Effector memory CD4-positive, alpha-beta T cell (primary cell): ENCODE data around the gene GALNT18.

Experiments
- DNase-seq, 3 donors: peaks; one replicate each; pipeline ENCODE4 v3.0.0-alpha.2; 2020
- H3K27ac ChIP-seq: 2 replicates; pipeline ENCODE4 v1.7.0; 2013; ENCODE audit warnings: mild to moderate bottlenecking, low read length, moderate library complexity; ENCODE audit not compliant: insufficient read depth, poor library complexity, severe bottlenecking
- H3K27me3 ChIP-seq: replicated peaks from 2 replicates; pipeline ENCODE4 v1.7.0; 2013; ENCODE audit warnings: mild to moderate bottlenecking, low read length; ENCODE audit not compliant: insufficient read depth, control insufficient read depth, poor library complexity, severe bottlenecking
- H3K36me3 ChIP-seq: 2 replicates; pipeline ENCODE4 v1.7.0; 2013; ENCODE audit warnings: mild to moderate bottlenecking, low read length, moderate library complexity; ENCODE audit not compliant: control insufficient read depth, insufficient read depth
- H3K4me1 ChIP-seq: 2 replicates; pipeline ENCODE4 v1.7.0; 2013; ENCODE audit warnings: low read length, mild to moderate bottlenecking; ENCODE audit not compliant: control insufficient read depth, insufficient read depth, poor library complexity, severe bottlenecking
- H3K4me3 ChIP-seq: 2 replicates; pipeline ENCODE4 v1.7.0; 2013; ENCODE audit warnings: low read length, low read depth, mild to moderate bottlenecking; ENCODE audit not compliant: insufficient read depth, poor library complexity, severe bottlenecking
- H3K9me3 ChIP-seq: 2 replicates; pipeline ENCODE4 v1.7.0; 2013; ENCODE audit warnings: mild to moderate bottlenecking, low read length, moderate library complexity; ENCODE audit not compliant: control insufficient read depth

Gene GALNT18

DNA sequence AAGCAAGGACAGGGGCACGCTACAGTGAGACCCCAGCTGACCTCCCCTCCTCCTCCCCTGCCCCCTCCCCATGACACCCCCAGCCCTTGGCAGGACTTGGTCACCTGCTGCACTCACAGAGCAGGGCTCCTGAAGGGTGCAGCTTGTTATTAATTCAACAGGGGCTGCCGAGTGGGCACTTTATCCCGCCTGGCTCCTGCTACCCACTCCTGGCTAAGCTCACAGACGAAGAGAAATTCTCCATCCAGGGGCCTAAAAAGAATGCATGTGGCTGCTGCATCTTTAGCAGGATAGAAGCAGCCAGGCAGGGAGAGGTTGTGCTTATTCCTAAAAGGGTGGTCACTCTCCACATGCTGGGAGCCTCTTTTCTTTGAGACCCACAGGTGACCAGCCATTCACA lies 40.3 kb downstream of the GALNT18 start:
- no peak for DNase-seq
- no peaks in the 10 kb centered on the region for H3K36me3 ChIP-seq

DNA sequence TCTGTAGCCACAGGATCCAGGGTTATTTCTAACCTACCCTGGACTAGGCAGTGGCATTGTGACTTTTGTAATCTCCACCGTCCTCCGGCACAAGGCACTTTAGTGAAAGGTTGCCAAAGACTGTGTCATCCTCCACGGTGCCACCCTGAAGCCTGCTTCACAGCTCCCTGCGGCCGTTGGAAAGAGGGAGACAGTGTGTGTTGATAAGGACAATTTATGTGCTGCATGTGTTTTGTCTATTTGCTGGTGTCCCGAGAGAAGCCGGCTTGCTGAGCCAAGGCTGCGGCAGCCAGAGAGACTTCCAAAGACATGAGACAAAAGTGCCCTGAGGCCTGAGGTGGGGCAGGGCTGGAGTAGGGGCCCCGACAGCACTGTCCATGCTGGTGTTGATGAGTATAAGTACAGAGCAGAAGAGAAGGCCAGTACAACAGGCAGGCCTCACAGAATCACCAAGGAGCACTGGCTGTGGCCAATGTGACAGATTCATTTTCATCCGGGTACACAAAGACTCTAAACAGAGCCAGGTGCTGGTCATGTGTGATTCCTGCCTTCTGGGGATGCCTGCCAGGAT lies 40.9 kb downstream of the GALNT18 start:
- Histone ChIP-seq H3K4me1 (no peaks in the 10 kb centered on the region), H3K4me3 (no peak overlapping the region), H3K9me3 (no peaks in the 10 kb centered on the region), H3K27ac (no peak overlapping the region), H3K27me3 (no peaks in the 10 kb centered on the region), H3K36me3 (no peaks in the 10 kb centered on the region)
- DNase-seq, result no peak

More for the DNA sequence above, 40.3 kb downstream of the GALNT18 start:
- H3K27ac ChIP-seq, result no peak overlapping the region
- H3K27me3 ChIP-seq, result no peaks in the 10 kb centered on the region
- H3K4me3 ChIP-seq, result no peak overlapping the region
- H3K4me1 ChIP-seq, result no peaks in the 10 kb centered on the region
- no peaks in the 10 kb centered on the region for H3K9me3 ChIP-seq

DNA sequence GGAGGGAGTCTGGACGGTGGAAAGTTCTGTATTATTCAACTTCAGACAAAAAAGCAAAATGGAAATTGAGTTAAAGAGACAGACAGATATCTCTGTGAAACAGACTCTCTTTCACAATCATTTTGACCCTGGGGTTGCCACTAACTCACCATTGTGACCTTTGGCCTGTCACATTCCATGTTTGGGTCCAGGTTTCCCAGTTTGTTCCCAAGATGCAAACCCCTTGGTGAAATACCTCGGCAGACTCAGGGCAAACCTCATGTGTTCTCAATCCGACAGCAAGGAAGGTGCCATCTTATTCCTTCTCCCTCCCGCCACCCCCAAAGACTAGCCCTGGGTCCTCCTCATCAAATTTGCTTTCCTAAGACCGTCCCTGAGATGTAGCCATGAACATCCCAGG lies 41.8 kb downstream of the GALNT18 start:
- Histone ChIP-seq H3K4me3 (no peak overlapping the region), H3K27ac (no peak overlapping the region), H3K4me1 (no peaks in the 10 kb centered on the region), H3K36me3 (no peaks in the 10 kb centered on the region), H3K27me3 (no peaks in the 10 kb centered on the region), H3K9me3 (no peaks in the 10 kb centered on the region)
- no peak for DNase-seq

DNA sequence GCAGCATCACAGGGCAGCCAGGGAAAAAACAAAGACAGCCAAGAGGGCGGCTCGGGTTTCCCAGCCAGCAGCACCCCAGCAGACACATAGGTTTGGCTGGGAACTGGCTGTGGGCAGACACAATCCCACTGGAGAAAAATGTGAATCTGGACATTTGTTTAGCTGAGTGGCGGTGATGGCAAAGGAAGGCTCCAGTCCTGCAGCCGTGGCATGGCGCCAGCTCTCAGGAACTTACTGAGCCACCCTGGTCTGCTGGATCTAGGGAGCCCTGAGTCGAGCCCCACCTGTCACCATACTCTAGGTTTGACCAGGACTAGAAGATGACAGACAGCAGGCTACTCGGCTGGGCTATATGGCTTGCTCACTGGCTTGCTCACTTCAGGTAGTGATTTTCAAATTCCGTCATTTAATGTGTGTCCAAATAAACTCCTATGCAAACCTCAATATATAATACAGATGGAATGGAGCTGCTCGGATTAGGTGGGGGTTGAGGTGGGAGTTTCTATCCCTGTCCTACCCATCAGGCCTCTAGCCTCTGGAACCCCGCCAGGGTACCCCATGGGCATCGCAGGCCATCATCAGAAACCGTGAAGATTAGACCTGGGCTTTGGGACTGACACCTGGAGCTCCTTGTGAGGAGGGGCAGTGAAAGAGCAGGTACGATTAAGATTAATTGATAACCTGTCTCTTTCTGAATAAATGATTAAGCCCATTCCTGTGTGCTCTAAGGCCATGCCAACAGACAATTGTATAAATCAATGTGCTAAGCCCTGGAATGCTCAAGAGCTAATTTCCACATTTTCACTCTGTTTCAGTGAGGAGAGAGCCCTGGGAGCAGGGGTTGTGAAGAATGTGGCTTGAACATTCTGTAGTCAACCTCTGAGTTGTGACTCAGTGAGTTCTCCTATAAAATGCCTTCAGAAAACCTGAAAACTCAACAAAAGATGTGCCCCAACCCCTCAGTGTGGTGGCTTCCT lies 42.5 kb downstream of the GALNT18 start:
- no peak for DNase-seq
- no peak overlapping the region for H3K4me3 ChIP-seq
- no peak overlapping the region for H3K27ac ChIP-seq
- no peaks in the 10 kb centered on the region for H3K9me3 ChIP-seq
- H3K4me1 ChIP-seq, result no peaks in the 10 kb centered on the region
- no peaks in the 10 kb centered on the region for H3K36me3 ChIP-seq
- H3K27me3 ChIP-seq, result no peaks in the 10 kb centered on the region

DNA sequence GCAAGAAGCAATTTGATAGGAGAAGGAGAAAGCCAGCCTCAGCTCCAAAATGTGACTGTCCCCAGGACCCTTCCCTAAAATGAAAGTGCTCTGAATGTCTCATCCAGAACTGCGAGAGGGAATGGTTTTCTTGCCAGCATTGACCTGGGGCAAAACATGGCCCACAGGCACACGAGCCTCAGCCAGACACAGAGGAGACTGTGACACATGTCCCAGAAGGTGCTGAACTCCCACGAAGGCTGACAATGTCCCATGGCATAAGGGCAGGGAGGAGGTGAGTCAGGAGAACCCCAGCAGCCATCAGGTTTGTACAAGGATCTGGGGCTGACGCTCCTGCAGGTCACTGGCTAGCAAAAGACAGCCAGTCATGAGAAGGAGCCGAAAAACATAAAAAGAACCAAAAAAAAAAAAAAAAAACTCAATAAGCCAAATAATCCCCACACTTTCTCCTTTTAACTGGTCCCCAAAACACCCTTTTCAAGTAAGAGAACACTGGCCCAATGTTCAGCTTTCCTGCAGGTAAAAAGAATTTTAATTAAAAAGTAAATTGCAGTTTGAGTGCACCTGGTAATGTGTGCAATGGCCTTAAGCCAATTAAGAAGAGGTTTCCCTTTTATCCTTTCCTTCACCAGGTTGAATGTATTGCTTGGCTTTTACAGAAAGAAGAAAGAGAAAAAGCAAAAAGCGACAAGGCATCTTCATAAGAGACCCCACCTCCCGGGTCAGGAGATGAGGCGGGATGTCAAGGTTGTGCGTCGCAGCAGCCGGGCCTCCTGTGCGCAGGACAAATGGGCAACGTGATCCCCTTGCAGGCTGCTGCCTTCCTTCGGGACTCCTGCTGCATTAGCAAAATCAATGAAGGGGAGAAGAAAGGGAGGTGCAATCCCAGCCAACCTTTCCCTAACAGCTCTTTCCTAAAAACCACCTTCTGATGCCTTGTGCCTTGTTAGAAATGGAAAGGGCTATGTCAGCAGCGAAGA lies 43.6 kb downstream of the GALNT18 start:
- H3K36me3 ChIP-seq, result no peaks in the 10 kb centered on the region
- no peaks in the 10 kb centered on the region for H3K9me3 ChIP-seq
- H3K4me3 ChIP-seq, result no peak overlapping the region
- H3K27ac ChIP-seq, result no peak overlapping the region
- H3K4me1 ChIP-seq, result no peaks in the 10 kb centered on the region
- no peak for DNase-seq
- no peaks in the 10 kb centered on the region for H3K27me3 ChIP-seq

DNA sequence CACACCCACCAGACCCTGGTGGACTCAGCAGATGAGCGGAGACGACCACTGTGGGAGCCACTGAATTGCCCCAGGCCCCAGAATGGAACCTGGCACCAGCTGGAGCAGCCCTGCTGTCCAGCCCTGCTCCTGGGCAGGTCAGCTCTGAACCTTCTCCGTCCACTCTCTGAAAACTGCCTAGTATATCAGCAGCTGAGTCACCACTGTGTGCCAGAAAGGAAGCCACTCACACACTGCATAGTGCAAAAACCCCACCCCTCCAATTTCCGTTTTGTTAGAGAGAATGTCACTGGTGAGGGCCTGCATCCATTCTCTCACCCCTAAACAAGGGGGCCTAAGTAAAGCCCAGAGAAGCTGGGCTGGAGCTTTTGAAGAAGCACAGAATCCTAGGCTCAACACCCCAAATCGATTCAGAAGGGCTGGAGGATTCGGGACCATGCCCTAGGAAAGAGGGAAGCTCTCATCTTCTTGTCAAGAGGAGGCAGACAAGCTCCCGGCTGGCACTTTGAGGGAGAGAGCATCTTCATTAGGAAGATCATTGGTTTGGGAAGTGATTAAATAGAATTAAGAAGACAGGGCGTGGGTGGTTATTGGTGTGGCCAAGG lies 44.5 kb downstream of the GALNT18 start:
- no peaks in the 10 kb centered on the region for H3K36me3 ChIP-seq
- no peaks in the 10 kb centered on the region for H3K9me3 ChIP-seq
- no peak overlapping the region for H3K27ac ChIP-seq
- no peaks in the 10 kb centered on the region for H3K27me3 ChIP-seq
- no peak overlapping the region for H3K4me3 ChIP-seq
- no peak for DNase-seq
- no peaks in the 10 kb centered on the region for H3K4me1 ChIP-seq

DNA sequence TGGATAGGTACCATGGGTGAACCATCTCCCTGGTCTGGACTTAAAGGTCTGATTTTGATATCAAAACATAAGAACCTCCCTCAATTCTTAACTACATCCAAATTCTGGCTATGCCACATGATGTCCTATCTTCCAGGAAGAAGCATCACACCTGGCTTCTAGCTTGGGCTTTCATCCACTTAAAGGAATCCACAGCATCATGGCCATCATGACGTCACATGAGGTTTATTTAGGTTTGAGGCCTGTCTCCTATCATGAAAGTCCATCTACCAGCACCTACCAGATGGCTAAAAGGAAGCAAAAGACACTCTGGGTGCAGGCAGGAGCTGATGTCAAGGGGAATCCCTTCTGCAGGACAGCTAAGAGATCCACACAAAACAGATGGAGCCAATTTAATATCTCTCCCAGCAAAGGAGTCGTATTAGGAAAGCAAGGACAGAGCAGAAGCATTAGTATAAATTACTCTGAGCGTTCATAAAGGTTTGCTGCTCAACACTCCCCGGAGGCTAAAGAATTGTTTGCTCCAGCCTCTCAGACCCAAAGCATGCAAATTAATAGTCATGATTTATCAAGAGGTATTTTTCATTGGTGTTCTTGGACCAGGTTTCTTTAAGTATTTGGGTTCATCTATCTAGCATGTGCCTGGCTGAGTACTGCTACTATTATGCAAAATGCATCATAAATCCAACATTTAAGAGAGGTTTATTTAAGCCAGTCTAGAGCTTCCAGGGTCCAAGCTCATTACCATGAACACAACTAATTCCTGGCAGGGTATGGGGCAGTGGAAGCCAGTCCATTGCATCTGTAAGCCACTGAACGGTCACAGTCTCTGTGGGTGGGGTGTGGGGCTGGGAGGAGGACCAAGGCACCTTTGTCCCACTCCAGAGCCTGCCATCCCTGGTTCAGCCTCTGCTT lies 47.2 kb downstream of the GALNT18 start:
- Histone ChIP-seq H3K36me3 (no peaks in the 10 kb centered on the region), H3K4me3 (no peak overlapping the region), H3K9me3 (no peaks in the 10 kb centered on the region), H3K4me1 (no peaks in the 10 kb centered on the region), H3K27me3 (no peaks in the 10 kb centered on the region), H3K27ac (no peak overlapping the region)
- DNase-seq, result no peak

DNA sequence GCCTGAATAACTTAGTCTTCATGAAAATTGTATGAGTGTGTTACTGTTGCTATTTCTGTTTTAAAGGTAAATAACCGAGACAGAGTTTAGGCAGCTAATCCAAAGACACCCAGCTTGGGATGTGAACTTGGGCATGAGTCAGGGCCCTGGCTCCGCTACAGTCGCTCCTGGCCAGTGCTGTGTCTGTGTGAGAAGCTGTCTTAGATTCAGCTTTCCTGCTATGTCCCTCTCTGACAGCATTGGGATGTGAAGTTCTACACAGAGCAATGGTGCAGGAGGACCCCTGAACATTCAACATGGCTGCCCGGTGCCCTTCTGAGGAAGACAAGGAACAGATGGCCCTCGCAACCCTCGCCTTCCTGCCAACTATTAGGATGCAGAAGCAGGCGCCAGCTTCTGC lies 49.4 kb downstream of the GALNT18 start:
- Histone ChIP-seq H3K9me3 (no peaks in the 10 kb centered on the region), H3K36me3 (no peaks in the 10 kb centered on the region), H3K27me3 (no peaks in the 10 kb centered on the region), H3K27ac (no peak overlapping the region), H3K4me3 (no peak overlapping the region), H3K4me1 (no peaks in the 10 kb centered on the region)
- DNase-seq, result no peak

DNA sequence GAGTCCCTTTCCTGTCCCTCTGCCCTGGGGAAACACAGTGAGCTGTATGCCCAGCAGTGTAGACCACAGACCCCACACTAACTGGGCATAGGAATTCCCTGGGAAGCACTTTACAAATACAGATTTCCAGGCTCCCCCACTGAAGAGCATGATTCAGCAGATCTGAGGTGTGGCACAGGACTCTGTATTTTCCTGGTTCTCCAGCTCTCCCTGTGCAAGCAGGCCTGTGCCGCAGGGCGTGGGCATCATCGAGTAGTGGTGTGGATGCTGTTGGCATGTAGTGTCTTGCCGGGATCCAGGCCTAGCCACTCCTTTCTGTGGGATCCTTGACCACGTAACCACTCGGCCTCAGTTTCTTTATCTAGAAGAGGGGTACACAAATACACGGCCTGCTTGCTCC lies 49.9 kb downstream of the GALNT18 start:
- H3K4me1 ChIP-seq, result no peaks in the 10 kb centered on the region

More for the DNA sequence above, 49.9 kb downstream of the GALNT18 start:
- Histone ChIP-seq H3K27me3 (no peaks in the 10 kb centered on the region), H3K4me3 (no peak overlapping the region), H3K27ac (no peak overlapping the region), H3K9me3 (no peaks in the 10 kb centered on the region), H3K36me3 (no peaks in the 10 kb centered on the region)
- no peak for DNase-seq
